AG04450 (cell line): Measurements from ENCODE around the gene CFAP20. TPM values are rescaled to one million over a fixed set of nuclear protein-coding genes. Genes with fewer than 3 reads are reported as not detected.

Source experiments
- CTCF ChIA-PET: fragments of 300-600, 350-600 bp; formaldehyde crosslinking; extraction: SDS; loops from one replicate; lab custom pipeline; 2022; ENCODE audit warnings: antibody characterized with exemption, inconsistent platforms; lab: Charles Lee
- POLR2A ChIA-PET: fragments of 350-600 bp; formaldehyde crosslinking; extraction: SDS; loops from one replicate; lab custom pipeline; 2021; ENCODE audit warnings: antibody characterized with exemption, inconsistent platforms; lab: Yijun Ruan, JAX
- DNase-seq: peaks from one replicate; pipeline ENCODE4 v3.0.0-alpha.2; 2011; ENCODE audit warnings: low read depth, low spot score
- H3K27ac ChIP-seq: one replicate; pipeline ENCODE4 v1.5.1; 2012; ENCODE audit warnings: low read depth, low read length, control low read depth
- H3K27me3 ChIP-seq: one replicate; pipeline ENCODE4 v1.6.0; 2012; ENCODE audit warnings: low read length; ENCODE audit not compliant: control insufficient read depth, insufficient read depth
- H3K4me3 ChIP-seq: 2 replicates; pipeline ENCODE4 v1.5.1; 2011; ENCODE audit warnings: mild to moderate bottlenecking, low read depth, low read length, control low read depth
- H3K9me3 ChIP-seq: 2 replicates; pipeline ENCODE4 v1.5.1; 2012; ENCODE audit warnings: low read length; ENCODE audit not compliant: control insufficient read depth, insufficient read depth
- CTCF ChIP-seq: IDR thresholded peaks from 2 replicates; pipeline ENCODE4 v1.5.1; 2011; ENCODE audit warnings: low read depth, low read length, control low read depth, inconsistent platforms
- polyA plus RNA-seq: library from polyadenylated mRNA; depleted of rRNA; stranded (reverse); fragments of >200 nt; gene quantifications from 2 replicates; pipeline ENCODE4 v1.2.3, GENCODE V29; 2011

Gene CFAP20
- polyA plus RNA-seq, 1 experiment, result 35.7 TPM

- no peak overlapping the region for H3K4me3 ChIP-seq
- H3K27me3 ChIP-seq, result no peaks in the 10 kb centered on the region
- ChIA-PET CTCF (interaction anchor here (0.5 kb wide), 1 partner anchor 64 kb away, joined by 3 read pairs; no protein-coding TSS in a partner anchor), POLR2A (no interaction called here)
- TF ChIP-seq CTCF, result no peak
- no peaks in the 10 kb centered on the region for H3K9me3 ChIP-seq
- DNase-seq, result no peak
- H3K27ac ChIP-seq, result no peak overlapping the region
Measured at GRCh38 chr16:58160855-58161254, 31.7 kb upstream of the CFAP20 start.

GRCh38 chr16:58158725-58159124 is 29.5 kb upstream of the CFAP20 start:
- no peak for DNase-seq
- ChIA-PET CTCF (no interaction called here), POLR2A (no interaction called here)
- no peak overlapping the region for H3K4me3 ChIP-seq
- TF ChIP-seq CTCF, result no peak
- no peaks in the 10 kb centered on the region for H3K27me3 ChIP-seq
- no peaks in the 10 kb centered on the region for H3K9me3 ChIP-seq
- H3K27ac ChIP-seq, result no peak overlapping the region

- TF ChIP-seq CTCF, result no peak
- no peaks in the 10 kb centered on the region for H3K9me3 ChIP-seq
- no peak for DNase-seq
- no peaks in the 10 kb centered on the region for H3K27me3 ChIP-seq
- H3K4me3 ChIP-seq, result no peak overlapping the region
- ChIA-PET POLR2A (no interaction called here), CTCF (no interaction called here)
- no peak overlapping the region for H3K27ac ChIP-seq
Measured at GRCh38 chr16:58157951-58158540, 28.9 kb upstream of the CFAP20 start.

- TF ChIP-seq CTCF, result no peak
- no peak for DNase-seq
- CTCF ChIA-PET, result no interaction called here
- no peaks in the 10 kb centered on the region for H3K9me3 ChIP-seq
- H3K27me3 ChIP-seq, result no peaks in the 10 kb centered on the region
- POLR2A ChIA-PET, result no interaction called here
- no peak overlapping the region for H3K4me3 ChIP-seq
- H3K27ac ChIP-seq, result no peak overlapping the region
Measured at GRCh38 chr16:58157239-58157638, 28.1 kb upstream of the CFAP20 start.

GRCh38 chr16:58155839-58156238 is 26.7 kb upstream of the CFAP20 start:
- POLR2A ChIA-PET, result interaction anchor here (0.7 kb wide), 1 partner anchor 10 kb away, joined by 5 read pairs; no protein-coding TSS in a partner anchor
- H3K27ac ChIP-seq, result no peak overlapping the region
- H3K9me3 ChIP-seq, result no peaks in the 10 kb centered on the region
- CTCF ChIA-PET, result interaction anchor here (0.9 kb wide), 1 partner anchor 28 kb away, joined by 3 read pairs; no protein-coding TSS in a partner anchor
- no peak for TF ChIP-seq CTCF
- no peaks in the 10 kb centered on the region for H3K27me3 ChIP-seq
- H3K4me3 ChIP-seq, result no peak overlapping the region
- DNase-seq, result no peak
